ENCODE data around the gene MTMR2.

DNA sequence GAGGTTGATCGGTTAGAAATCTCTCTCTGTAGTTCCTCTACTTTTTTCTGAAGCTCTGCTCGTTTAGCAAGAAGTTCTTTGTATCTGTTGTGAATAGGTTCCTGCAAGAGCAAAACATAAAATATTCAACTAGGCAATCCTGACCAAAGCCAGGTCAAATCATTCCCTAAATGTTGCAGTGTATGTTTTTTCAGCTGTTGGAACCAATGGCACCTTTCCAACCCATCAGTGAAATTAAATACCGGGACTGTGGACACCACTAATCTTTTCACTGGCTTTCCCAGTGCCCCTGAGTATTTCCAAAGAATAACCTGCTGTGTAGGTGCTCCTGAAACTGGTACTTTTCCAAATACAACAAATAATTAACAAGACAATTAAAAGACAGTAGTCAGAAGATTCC, 88.6 kb downstream of the MTMR2 start:
- TF ChIP-seq EZH2phosphoT487 (IDR thresholded peaks at IDR 0.05; ENCODE audit: low read depth, severe bottlenecking, unreplicated experiment): no peak
- TF ChIP-seq CTCF (IDR thresholded peaks at IDR 0.05; ENCODE audit: poor library complexity): no peak

All from hepatocyte (in vitro differentiated cells).